NCI-H1417 (cell line): ENCODE results near the gene CIC.

Experiments
- DNase-seq, 3 experiments: peaks; one replicate each; lab custom pipeline; 2025; lab: John Stamatoyannopoulos, UW

CIC gene

DNA sequence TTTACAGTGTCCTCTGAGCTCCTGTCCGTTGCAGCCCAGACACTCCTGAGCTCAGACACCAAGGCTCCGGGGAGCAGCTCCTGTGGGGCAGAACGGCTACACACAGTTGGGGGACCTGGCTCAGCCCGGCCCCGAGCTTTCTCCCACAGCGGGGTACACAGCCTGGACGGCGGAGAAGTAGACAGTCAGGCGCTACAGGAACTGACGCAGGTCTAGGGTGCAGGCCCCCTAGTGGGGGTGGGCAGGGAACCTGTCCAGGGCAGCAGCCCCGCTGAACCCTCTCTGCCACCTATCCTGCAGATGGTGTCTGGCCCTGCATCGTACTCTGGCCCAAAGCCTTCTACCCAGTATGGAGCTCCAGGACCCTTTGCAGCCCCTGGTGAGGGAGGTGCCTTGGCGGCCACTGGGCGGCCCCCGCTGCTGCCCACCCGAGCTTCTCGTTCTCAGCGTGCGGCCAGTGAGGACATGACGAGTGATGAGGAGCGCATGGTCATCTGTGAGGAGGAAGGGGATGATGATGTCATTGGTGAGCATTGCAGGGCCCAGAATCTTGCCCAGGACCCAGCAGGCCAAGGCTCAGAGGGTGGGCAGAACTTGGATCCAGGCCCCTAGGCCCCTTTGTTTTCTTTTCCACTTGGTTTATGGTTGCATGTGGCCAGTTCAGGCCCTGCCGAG, 20.0 kb downstream of the CIC start:
- no peak for DNase-seq

- DNase-seq = no peak
Observed at GRCh38 chr19:42289556-42290041, 20.5 kb downstream of the CIC start.

DNA sequence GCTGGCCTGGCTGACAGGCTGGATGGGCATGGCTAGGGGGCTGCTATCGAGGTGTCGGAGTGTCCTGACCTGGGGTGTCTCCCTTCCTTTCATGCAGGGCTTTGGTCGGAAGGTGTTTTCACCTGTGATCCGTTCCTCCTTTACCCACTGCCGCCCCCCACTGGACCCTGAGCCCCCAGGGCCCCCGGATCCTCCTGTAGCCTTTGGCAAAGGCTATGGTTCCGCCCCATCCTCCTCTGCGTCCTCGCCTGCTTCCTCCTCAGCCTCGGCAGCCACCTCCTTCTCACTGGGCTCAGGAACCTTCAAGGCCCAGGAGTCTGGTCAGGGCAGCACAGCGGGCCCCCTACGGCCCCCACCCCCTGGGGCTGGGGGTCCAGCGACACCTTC, 21.1 kb downstream of the CIC start:
- DNase-seq = no peak

DNA sequence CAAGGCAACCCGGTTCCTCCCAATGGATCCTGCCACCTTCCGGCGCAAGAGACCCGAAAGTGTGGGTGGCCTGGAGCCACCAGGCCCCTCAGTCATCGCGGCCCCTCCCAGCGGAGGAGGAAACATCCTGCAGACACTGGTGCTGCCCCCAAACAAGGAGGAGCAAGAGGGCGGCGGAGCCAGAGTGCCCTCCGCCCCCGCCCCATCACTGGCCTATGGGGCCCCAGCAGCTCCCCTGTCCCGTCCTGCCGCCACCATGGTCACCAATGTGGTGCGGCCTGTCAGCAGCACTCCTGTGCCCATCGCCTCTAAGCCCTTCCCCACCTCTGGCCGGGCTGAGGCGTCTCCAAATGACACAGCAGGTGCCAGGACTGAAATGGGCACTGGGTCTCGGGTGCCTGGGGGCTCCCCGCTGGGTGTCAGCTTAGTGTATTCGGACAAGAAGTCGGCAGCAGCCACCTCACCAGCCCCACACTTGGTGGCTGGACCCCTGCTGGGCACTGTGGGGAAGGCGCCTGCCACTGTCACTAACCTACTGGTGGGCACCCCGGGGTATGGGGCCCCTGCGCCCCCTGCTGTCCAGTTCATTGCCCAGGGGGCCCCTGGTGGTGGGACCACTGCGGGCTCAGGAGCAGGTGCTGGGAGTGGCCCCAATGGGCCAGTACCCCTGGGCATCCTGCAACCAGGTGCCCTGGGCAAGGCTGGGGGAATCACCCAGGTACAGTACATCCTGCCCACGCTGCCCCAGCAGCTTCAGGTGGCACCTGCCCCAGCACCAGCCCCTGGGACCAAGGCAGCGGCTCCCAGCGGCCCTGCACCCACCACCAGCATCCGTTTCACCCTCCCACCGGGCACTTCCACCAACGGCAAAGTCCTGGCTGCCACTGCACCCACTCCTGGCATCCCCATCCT, 21.7 kb downstream of the CIC start:
- DNase-seq = no peak

DNA sequence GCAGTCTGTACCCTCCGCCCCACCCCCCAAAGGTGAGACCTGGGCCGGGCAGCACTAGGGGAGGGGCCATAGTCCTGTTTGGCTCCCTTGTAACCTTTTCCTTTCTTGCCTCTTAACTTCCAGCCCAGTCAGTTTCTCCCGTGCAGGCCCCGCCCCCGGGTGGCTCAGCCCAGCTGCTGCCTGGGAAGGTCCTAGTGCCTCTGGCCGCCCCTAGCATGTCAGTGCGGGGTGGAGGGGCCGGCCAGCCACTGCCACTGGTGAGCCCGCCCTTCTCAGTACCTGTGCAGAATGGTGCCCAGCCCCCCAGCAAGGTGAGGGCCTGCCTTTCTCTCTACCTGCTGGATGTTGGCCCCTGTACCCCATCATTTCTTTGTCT, 22.4 kb downstream of the CIC start:
- DNase-seq = no peak

DNA sequence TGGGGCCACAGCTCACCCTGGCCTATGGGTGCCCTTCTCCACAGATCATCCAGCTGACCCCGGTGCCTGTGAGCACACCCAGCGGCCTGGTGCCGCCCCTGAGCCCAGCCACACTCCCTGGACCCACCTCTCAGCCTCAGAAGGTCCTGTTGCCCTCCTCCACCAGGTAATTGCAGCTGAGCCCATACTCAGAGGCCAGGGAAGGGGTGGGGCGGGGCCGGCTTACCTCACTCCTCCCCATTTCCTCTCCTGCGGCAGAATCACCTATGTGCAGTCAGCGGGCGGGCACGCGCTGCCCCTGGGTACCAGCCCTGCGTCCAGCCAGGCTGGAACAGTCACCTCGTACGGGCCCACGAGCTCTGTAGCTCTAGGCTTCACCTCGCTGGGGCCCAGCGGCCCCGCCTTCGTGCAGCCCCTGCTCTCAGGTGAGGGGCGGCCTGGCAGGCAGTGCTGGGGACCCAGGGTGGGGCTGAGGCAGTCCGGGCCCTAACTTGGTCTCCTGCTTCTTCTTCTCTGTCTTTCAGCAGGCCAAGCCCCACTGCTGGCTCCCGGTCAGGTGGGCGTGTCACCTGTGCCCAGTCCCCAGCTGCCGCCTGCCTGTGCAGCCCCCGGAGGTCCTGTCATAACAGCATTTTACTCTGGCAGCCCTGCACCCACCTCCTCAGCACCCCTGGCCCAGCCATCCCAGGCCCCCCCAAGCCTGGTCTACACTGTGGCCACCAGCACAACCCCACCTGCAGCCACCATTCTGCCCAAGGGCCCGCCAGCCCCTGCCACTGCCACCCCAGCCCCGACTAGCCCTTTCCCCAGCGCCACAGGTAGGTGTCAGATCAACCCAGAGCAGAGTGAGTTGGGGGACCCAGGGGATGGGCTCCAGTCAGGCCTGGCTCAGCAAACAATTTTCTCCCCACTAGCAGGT, 23.2 kb downstream of the CIC start:
- no peak for DNase-seq

GRCh38 chr19:42292963-42293362, 23.9 kb downstream of the CIC start:
- no peak for DNase-seq

GRCh38 chr19:42293540-42293939, 24.5 kb downstream of the CIC start:
- no peak for DNase-seq

DNA sequence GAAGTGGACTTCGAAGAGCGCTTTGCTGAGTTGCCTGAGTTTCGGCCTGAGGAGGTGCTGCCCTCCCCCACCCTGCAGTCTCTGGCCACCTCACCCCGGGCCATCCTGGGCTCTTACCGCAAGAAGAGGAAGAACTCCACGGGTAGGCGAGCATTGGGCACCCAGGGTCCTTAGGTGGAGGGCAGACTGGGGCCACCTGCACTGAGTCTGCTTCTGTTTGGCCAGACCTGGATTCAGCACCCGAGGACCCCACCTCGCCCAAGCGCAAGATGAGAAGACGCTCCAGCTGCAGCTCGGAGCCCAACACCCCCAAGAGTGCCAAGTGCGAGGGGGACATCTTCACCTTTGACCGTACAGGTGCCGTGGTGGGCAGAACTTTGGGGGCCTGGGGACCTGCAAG, 24.9 kb downstream of the CIC start:
- no peak for DNase-seq

DNA sequence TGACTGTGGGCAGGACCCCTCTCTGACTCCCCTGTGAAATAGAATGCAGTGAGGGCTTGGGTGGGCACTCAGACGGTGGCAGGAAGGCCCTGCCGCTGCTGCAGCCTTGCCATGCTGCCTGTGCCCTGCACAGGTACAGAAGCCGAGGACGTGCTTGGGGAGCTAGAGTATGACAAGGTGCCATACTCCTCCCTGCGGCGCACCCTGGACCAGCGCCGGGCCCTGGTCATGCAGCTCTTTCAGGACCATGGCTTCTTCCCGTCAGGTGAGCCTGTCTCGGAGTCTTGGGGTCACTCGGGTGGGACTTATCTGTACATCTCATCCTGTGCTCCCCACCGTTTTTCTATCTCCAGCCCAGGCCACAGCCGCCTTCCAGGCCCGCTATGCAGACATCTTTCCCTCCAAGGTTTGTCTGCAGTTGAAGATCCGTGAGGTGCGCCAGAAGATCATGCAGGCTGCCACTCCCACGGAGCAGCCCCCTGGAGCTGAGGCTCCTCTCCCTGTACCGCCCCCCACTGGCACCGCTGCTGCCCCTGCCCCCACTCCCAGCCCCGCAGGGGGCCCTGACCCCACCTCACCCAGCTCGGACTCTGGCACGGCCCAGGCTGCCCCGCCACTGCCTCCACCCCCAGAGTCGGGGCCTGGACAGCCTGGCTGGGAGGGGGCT, 25.6 kb downstream of the CIC start:
- DNase-seq = no peak

DNA sequence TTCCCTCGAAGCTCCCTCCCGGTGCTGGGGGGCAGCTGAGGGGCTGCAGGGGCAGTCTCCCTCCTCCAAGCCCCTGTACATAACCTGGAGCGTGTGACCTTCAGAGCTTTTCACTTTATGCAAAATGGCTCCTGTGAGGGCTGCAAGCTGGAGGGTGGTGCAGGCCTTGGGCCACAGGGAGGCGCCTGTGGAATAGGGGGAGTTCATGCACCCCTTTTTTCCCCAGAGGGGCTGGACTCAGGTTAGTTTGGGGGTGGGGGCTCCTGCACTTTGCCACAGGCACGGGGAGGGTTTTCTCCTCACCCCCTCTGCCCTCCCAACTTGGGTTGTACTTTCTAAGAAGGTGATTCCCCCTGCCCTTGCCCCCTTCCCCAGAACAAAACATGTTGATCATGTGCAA, 26.3 kb downstream of the CIC start:
- no peak for DNase-seq

GRCh38 chr19:42295831-42296525, 26.9 kb downstream of the CIC start:
- DNase-seq = peak; percentile 75 to 82 (median 79)

- no peak for DNase-seq
Observed at GRCh38 chr19:42297039-42297438, 28.0 kb downstream of the CIC start.

DNA sequence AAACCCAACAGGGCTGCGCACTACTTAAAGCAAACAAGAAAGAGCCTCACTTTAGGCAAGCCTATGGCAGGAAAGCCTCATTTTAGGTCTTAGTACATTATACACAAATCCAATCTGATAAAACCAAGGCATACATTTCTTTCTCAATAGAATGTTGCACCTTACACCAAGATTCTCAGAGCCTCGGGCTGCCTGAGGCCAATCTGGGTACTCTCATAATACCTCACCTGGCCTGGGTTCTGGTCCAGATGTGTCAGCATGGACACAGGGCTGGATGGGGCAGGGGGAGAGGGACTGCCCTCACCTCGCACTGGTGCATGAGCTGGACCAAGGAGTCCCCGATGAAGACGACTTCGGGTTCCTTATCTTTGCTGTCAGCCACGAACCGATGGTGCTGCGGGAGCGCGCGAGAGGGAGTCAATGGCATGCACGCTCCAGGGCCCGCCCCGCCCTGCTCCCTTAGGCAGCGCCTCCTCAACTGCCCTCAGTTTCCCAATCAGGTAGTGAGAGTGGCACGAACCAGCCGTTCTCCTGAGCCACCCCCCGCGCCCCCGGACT, 32.7 kb downstream of the CIC start, which contains the start of gene PRR19:
Gene PRR19 (plus strand): TSS at position 487 of the 558 bp plus-strand sequence. CDS start 7,453 bp downstream, outside the sequence.
- peak in 2 of 3 experiments; percentile 56 to 63 for DNase-seq

DNA sequence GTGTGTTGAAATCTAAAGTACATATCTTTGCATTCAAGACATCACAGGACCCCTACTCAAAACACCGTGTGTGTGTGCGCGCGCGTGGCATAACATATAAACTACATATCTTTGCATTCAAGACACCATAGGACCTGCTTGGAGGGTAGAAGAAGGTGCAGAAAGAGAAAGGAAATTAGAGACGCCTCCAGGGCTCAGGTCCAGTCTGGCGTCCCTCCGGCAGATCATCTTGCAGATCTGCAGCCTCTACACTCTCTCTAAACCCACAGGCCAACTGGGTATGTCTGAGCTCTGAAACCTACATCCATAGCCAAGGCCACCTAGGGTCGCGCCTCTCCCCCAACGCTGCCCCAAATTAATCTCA, 34.0 kb downstream of the CIC start:
- no peak for DNase-seq

DNA sequence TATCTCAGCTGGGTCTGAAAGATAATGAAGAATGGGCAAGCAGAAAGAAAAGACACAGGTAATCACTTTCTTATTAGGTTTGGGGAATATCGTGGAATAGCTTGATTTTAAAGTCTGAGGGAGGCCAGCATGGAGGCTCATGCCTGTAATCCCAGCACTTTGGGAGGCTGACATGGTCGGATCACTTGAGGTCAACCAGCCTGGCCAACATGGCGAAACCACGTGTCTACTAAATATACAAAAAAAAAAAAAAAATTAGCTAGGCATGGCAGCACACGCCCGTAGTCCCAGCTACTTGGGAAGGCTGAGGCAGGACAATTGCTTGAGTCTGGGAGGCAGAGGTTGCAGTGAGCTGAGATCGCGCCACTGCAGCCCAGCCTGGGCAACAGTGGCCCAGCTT, 34.8 kb downstream of the CIC start:
- DNase-seq = no peak

- no peak for DNase-seq
Observed at GRCh38 chr19:42306646-42307045, 37.6 kb downstream of the CIC start.

- no peak for DNase-seq
Observed at GRCh38 chr19:42309686-42310085, 40.6 kb downstream of the CIC start.

DNA sequence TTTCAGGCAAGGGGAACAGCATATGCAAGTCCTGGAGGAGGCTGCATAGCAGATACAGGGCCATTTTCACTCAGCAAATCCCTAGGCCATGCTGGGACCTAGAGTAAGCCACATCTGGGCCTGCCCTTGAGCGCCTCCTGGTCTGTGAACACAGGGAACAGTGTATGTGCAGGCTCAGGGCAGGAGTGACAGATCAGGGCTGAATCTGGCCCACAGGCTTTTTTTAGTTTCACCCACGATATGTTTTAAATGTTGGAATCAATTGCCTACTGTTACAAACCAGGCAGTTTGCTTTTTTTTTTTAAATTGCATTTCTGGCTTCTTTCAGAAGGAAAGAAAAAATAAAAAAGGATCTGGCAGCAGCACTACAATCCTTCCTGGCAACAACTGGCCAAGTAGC, 42.6 kb downstream of the CIC start:
- DNase-seq = no peak

- no peak for DNase-seq
Observed at GRCh38 chr19:42312370-42312769, 43.3 kb downstream of the CIC start.
